ENCODE results near the gene APBB2.

Gene APBB2

GRCh38 chr4:41174444-41174843, 39.9 kb downstream of the APBB2 start:
- TF ChIP-seq ARNTL (CRISPR knock-in tag; IDR thresholded peaks at IDR 0.05; ENCODE audit: borderline replicate concordance, low read depth) (no peak), CREB5 (CRISPR knock-in tag; IDR thresholded peaks at IDR 0.05; ENCODE audit: low read depth) (no peak), ISL1 (CRISPR knock-in tag; IDR thresholded peaks at IDR 0.05) (no peak), BACH2 (CRISPR knock-in tag; IDR thresholded peaks at IDR 0.05; ENCODE audit: borderline replicate concordance) (no peak), ZC3H10 (CRISPR knock-in tag; IDR thresholded peaks at IDR 0.05) (no peak), RARB (CRISPR knock-in tag; IDR thresholded peaks at IDR 0.05) (no peak), ZNF8 (CRISPR knock-in tag; IDR thresholded peaks at IDR 0.05) (no peak), PATZ1 (CRISPR knock-in tag; IDR thresholded peaks at IDR 0.05; ENCODE audit: borderline replicate concordance) (no peak), TCF4 (CRISPR knock-in tag; IDR thresholded peaks at IDR 0.05; ENCODE audit: borderline replicate concordance) (no peak), PPARA (CRISPR knock-in tag; IDR thresholded peaks at IDR 0.05; ENCODE audit: borderline replicate concordance) (no peak), TOX (CRISPR knock-in tag; IDR thresholded peaks at IDR 0.05; ENCODE audit: borderline replicate concordance) (no peak), ZNF565 (CRISPR knock-in tag; conservative IDR thresholded peaks at IDR 0.05; ENCODE audit: low read depth) (no peak), CSDC2 (CRISPR knock-in tag; IDR thresholded peaks at IDR 0.05) (no peak), OSR1 (CRISPR knock-in tag; IDR thresholded peaks at IDR 0.05) (no peak), GLIS3 (CRISPR knock-in tag; IDR thresholded peaks at IDR 0.05) (no peak), ZFP3 (CRISPR knock-in tag; IDR thresholded peaks at IDR 0.05) (no peak), ZFP30 (CRISPR knock-in tag; IDR thresholded peaks at IDR 0.05) (no peak)
- TF ChIP-seq, protein P1, sequence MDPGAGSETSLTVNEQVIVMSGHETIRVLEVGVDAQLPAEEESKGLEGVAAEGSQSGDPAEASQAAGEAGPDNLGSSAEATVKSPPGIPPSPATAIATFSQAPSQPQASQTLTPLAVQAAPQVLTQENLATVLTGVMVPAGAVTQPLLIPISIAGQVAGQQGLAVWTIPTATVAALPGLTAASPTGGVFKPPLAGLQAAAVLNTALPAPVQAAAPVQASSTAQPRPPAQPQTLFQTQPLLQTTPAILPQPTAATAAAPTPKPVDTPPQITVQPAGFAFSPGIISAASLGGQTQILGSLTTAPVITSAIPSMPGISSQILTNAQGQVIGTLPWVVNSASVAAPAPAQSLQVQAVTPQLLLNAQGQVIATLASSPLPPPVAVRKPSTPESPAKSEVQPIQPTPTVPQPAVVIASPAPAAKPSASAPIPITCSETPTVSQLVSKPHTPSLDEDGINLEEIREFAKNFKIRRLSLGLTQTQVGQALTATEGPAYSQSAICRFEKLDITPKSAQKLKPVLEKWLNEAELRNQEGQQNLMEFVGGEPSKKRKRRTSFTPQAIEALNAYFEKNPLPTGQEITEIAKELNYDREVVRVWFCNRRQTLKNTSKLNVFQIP (CRISPR knock-in tag; IDR thresholded peaks at IDR 0.05; ENCODE audit: borderline replicate concordance, low read depth): no peak

DNA sequence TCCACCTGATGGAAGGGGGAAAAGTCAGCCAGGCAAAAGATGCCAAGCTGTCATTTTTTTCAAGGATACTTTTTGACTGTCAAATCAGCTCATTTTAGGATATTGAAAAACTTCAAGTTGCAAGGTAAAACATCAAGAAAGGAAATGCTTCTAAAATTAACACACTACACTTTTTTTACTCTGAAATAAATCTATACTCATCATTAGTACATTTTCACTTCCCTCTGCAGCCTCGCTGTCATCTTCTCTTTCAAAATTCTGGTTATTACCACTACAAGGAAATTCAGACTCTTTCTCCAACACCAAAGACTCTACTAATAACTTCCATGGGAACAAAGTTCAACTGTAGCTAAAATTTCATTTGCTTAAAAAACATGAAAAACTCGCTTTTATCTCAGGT, 41.6 kb downstream of the APBB2 start:
- TF ChIP-seq SNAI2 (CRISPR knock-in tag; IDR thresholded peaks at IDR 0.05): no peak
- TF ChIP-seq, protein P2, sequence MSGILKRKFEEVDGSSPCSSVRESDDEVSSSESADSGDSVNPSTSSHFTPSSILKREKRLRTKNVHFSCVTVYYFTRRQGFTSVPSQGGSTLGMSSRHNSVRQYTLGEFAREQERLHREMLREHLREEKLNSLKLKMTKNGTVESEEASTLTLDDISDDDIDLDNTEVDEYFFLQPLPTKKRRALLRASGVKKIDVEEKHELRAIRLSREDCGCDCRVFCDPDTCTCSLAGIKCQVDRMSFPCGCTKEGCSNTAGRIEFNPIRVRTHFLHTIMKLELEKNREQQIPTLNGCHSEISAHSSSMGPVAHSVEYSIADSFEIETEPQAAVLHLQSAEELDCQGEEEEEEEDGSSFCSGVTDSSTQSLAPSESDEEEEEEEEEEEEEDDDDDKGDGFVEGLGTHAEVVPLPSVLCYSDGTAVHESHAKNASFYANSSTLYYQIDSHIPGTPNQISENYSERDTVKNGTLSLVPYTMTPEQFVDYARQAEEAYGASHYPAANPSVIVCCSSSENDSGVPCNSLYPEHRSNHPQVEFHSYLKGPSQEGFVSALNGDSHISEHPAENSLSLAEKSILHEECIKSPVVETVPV (CRISPR knock-in tag; IDR thresholded peaks at IDR 0.05): no peak
- no peak for TF ChIP-seq ISL1 (CRISPR knock-in tag; IDR thresholded peaks at IDR 0.05)
- no peak for TF ChIP-seq TSHZ2 (CRISPR knock-in tag; IDR thresholded peaks at IDR 0.05)
- TF ChIP-seq, protein P1 (CRISPR knock-in tag; IDR thresholded peaks at IDR 0.05; ENCODE audit: borderline replicate concordance, low read depth): no peak
- no peak for TF ChIP-seq ZFP3 (CRISPR knock-in tag; IDR thresholded peaks at IDR 0.05)
- TF ChIP-seq ZNF70 (CRISPR knock-in tag; IDR thresholded peaks at IDR 0.05): no peak
- no peak for TF ChIP-seq TOX (CRISPR knock-in tag; IDR thresholded peaks at IDR 0.05; ENCODE audit: borderline replicate concordance)
- no peak for TF ChIP-seq PPARA (CRISPR knock-in tag; IDR thresholded peaks at IDR 0.05; ENCODE audit: borderline replicate concordance)
- no peak for TF ChIP-seq RARB (CRISPR knock-in tag; IDR thresholded peaks at IDR 0.05)
- no peak for TF ChIP-seq TCF4 (CRISPR knock-in tag; IDR thresholded peaks at IDR 0.05; ENCODE audit: borderline replicate concordance)
- no peak for TF ChIP-seq CSDC2 (CRISPR knock-in tag; IDR thresholded peaks at IDR 0.05)
- no peak for TF ChIP-seq PATZ1 (CRISPR knock-in tag; IDR thresholded peaks at IDR 0.05; ENCODE audit: borderline replicate concordance)
- no peak for TF ChIP-seq OSR1 (CRISPR knock-in tag; IDR thresholded peaks at IDR 0.05)
- TF ChIP-seq BACH2 (CRISPR knock-in tag; IDR thresholded peaks at IDR 0.05; ENCODE audit: borderline replicate concordance): no peak
- no peak for TF ChIP-seq ZFP30 (CRISPR knock-in tag; IDR thresholded peaks at IDR 0.05)
- ATAC-seq: no peak

More at GRCh38 chr4:41174444-41174843, 39.9 kb downstream of the APBB2 start:
- no peak for ATAC-seq

Measured in SK-N-SH treated with all-trans-retinoic acid at 6 μM for 48 hours (cell line).